Measurements from ENCODE around the gene FEN1. TPM values are rescaled to one million over a fixed set of nuclear protein-coding genes. Genes with fewer than 3 reads are reported as not detected.

The FEN1 gene
- total RNA-seq, 1 donor from 2014 or later, result 51.8 TPM

DNA sequence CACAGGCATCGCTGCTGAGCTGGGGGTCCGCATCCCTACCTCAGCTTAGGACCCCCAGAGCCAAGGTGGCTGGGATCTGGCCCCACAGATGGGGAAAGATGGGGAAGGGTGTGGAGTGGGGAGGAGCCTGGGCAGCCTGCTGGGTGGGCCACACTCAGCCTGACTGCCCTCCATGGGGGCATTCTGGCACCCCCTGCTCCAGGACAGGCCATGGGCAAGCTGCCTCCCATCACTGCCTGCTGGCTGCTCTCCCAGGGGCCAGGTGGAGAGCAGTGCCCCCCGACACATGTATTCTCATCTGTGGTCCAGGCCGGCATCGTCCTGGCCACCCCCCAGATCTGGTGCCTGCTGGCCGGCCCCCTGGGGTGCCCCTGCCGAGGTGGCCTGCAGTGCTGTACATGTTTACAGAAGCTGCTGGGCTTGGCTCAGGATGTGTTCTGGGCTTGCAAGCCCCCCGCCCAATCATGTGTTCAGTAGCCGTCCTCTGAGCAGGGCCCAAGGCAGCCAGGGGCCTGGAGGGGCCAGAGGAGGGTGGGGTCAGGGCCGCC, 48.0 kb upstream of the FEN1 start:
- no peaks in the 10 kb centered on the region for H3K36me3 ChIP-seq
- H3K9me3 Mint-ChIP-seq, result no peaks in the 10 kb centered on the region
- no peaks in the 10 kb centered on the region for H3K79me2 ChIP-seq (ENCODE audit: low read depth)
- H3K4me3 ChIP-seq, result no peak overlapping the region
- no peaks in the 10 kb centered on the region for H3K27me3 ChIP-seq
- H3K9me3 ChIP-seq (ENCODE audit: low read depth), result no peaks in the 10 kb centered on the region
- H2AFZ ChIP-seq (replicated peaks), result no peak overlapping the region
- no peak overlapping the region for H3K9ac ChIP-seq
- H3K36me3 Mint-ChIP-seq, result no peaks in the 10 kb centered on the region
- no peak overlapping the region for H3K27ac Mint-ChIP-seq
- H3F3A ChIP-seq (ENCODE audit: low read depth), result no peaks in the 10 kb centered on the region
- DNase-seq (ENCODE audit: low spot score), result no peak
- H3K27me3 Mint-ChIP-seq (ENCODE audit: insufficient read depth, low read depth), result peaks cover 5% of the 10 kb centered on the region
- H3K27ac ChIP-seq, result no peak overlapping the region
- H3K4me1 ChIP-seq, result peaks cover 13% of the 10 kb centered on the region
- no peak overlapping the region for H3K4me2 ChIP-seq
- H3K4me1 Mint-ChIP-seq, result peaks cover 28% of the 10 kb centered on the region
- H3K4me3 Mint-ChIP-seq, result no peak overlapping the region
- H4K20me1 ChIP-seq (ENCODE audit: low read depth), result no peaks in the 10 kb centered on the region
- no peak for TF ChIP-seq EZH2phosphoT487 (IDR thresholded peaks at IDR 0.05)
- TF ChIP-seq, protein P1, sequence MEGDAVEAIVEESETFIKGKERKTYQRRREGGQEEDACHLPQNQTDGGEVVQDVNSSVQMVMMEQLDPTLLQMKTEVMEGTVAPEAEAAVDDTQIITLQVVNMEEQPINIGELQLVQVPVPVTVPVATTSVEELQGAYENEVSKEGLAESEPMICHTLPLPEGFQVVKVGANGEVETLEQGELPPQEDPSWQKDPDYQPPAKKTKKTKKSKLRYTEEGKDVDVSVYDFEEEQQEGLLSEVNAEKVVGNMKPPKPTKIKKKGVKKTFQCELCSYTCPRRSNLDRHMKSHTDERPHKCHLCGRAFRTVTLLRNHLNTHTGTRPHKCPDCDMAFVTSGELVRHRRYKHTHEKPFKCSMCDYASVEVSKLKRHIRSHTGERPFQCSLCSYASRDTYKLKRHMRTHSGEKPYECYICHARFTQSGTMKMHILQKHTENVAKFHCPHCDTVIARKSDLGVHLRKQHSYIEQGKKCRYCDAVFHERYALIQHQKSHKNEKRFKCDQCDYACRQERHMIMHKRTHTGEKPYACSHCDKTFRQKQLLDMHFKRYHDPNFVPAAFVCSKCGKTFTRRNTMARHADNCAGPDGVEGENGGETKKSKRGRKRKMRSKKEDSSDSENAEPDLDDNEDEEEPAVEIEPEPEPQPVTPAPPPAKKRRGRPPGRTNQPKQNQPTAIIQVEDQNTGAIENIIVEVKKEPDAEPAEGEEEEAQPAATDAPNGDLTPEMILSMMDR (IDR thresholded peaks at IDR 0.05), result no peak
- TF ChIP-seq EZH2 (IDR thresholded peaks at IDR 0.05), result no peak

DNA sequence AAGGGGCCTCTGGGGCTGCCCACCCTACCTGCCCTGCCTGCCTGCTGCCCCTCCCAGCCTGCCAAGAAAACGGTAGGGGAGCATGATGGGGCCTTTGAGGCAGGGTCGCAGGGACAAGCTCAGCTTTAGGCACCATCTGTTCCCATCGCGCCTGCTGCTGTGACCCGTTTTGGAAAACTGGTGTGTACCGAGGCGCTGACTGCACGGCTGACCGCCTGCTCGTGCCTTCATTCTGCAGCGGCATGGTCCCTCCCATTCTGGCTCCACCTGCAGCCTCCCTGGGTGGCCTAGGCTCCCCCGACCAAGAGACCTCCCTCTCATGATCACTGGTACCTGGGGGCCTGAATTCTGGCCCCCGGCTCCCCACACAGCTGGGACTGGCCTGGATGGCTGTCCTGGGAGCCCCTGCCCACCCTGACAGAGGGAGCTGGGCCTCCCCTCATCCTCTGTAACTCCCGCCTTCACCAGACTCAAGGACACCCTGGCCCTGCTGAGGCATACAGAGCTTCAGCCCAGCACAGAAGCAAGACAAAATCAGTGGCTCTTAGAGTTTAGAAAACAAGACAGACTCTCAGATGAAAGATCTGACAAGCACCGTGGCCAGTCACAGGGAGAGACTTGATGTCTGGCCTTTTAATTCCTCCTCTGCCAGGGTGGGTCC, 46.8 kb upstream of the FEN1 start:
- Histone ChIP-seq H3K4me1 (peaks cover 19% of the 10 kb centered on the region), H3K4me3 (no peak overlapping the region), H4K20me1 (ENCODE audit: low read depth) (no peaks in the 10 kb centered on the region), H3K79me2 (ENCODE audit: low read depth) (no peaks in the 10 kb centered on the region), H3K9ac (no peak overlapping the region), H2AFZ (replicated peaks) (no peak overlapping the region), H3K27ac (no peak overlapping the region), H3K4me2 (no peak overlapping the region), H3K9me3 (ENCODE audit: low read depth) (no peaks in the 10 kb centered on the region), H3K27me3 (peaks cover 2% of the 10 kb centered on the region), H3F3A (ENCODE audit: low read depth) (peaks cover 8% of the 10 kb centered on the region), H3K36me3 (no peaks in the 10 kb centered on the region)
- TF ChIP-seq EZH2 (IDR thresholded peaks at IDR 0.05), result no peak
- TF ChIP-seq, protein P1 (IDR thresholded peaks at IDR 0.05), result no peak
- TF ChIP-seq EZH2phosphoT487 (IDR thresholded peaks at IDR 0.05), result no peak
- DNase-seq (ENCODE audit: low spot score), result no peak
- Mint-ChIP-seq H3K4me3 (no peak overlapping the region), H3K4me1 (peaks cover 36% of the 10 kb centered on the region), H3K9me3 (no peaks in the 10 kb centered on the region), H3K27ac (no peak overlapping the region), H3K27me3 (ENCODE audit: insufficient read depth, low read depth) (peaks cover 10% of the 10 kb centered on the region), H3K36me3 (no peaks in the 10 kb centered on the region)

DNA sequence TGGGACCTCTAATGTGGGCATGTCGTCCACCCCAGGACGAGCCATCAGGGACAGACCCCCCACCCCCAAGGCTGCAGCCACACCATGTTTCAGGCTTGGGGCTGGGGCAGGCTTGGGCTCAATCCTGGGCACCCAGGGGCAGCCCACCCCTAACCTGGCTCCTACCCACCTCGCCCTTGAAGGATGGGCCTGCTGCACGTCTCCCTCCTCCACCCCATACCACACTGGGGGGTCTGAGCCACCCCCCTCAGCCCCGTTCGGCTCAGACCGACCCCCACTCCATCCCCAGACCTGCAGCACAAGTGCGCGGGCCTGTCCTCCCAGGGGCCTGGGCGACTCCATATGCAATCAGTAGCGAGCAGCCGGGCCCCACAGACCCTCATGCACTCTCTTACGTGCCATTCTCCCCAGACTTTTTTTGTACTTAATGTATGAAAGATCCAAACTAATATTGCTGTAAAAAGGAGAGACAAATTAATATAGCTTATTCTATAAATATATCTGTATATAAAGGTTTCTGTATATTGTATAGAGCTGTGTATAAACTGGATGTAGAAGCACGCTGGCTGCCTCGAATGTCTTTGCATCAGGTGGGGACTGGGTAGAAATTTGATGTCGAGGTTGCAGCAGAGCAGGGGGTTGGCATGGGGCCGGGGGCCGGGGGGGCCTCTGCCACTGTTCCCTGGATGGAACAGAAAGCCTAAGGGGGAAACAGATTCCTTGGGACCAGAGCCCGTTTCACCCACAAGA, 46.1 kb upstream of the FEN1 start:
- Mint-ChIP-seq H3K9me3 (no peaks in the 10 kb centered on the region), H3K4me1 (peaks cover 40% of the 10 kb centered on the region), H3K27ac (peak overlapping the region; percentile 24), H3K36me3 (no peaks in the 10 kb centered on the region), H3K4me3 (no peak overlapping the region), H3K27me3 (ENCODE audit: insufficient read depth, low read depth) (peaks cover 15% of the 10 kb centered on the region)
- Histone ChIP-seq H3K27ac (no peak overlapping the region), H2AFZ (replicated peaks) (no peak overlapping the region), H3K4me3 (no peak overlapping the region), H4K20me1 (ENCODE audit: low read depth) (no peaks in the 10 kb centered on the region), H3K36me3 (no peaks in the 10 kb centered on the region), H3K4me1 (peaks cover 19% of the 10 kb centered on the region), H3K4me2 (no peak overlapping the region), H3K79me2 (ENCODE audit: low read depth) (no peaks in the 10 kb centered on the region), H3F3A (ENCODE audit: low read depth) (peaks cover 13% of the 10 kb centered on the region), H3K9ac (no peak overlapping the region), H3K27me3 (peaks cover 9% of the 10 kb centered on the region), H3K9me3 (ENCODE audit: low read depth) (no peaks in the 10 kb centered on the region)
- TF ChIP-seq, protein P1 (IDR thresholded peaks at IDR 0.05), result no peak
- TF ChIP-seq EZH2 (IDR thresholded peaks at IDR 0.05) (no peak), EZH2phosphoT487 (IDR thresholded peaks at IDR 0.05) (no peak)
- DNase-seq (ENCODE audit: low spot score), result no peak

Data from neural progenitor cell (in vitro differentiated cells).